Ishikawa (cell line): ENCODE results near the gene SLC7A4.

Experiments used
- CEBPB ChIP-seq: IDR thresholded peaks from 2 replicates; pipeline ENCODE4 v1.6.1; 2012
- CREB1 ChIP-seq: IDR thresholded peaks from 2 replicates; pipeline ENCODE4 v1.6.1; 2012; ENCODE audit warnings: low read depth
- EGR1 ChIP-seq: IDR thresholded peaks from 2 replicates; pipeline ENCODE4 v1.6.1; 2012
- EP300 ChIP-seq: IDR thresholded peaks from 2 replicates; pipeline ENCODE4 v1.6.1; 2012; ENCODE audit warnings: borderline replicate concordance
- FOXM1 ChIP-seq: IDR thresholded peaks from 2 replicates; pipeline ENCODE4 v1.6.1; 2012; ENCODE audit warnings: low read depth, borderline replicate concordance
- NFIC ChIP-seq: IDR thresholded peaks from 2 replicates; pipeline ENCODE4 v1.6.1; 2012
- RAD21 ChIP-seq: IDR thresholded peaks from 2 replicates; pipeline ENCODE4 v1.6.1; 2012; ENCODE audit warnings: low read depth
- TAF1 ChIP-seq: IDR thresholded peaks from 2 replicates; pipeline ENCODE4 v1.6.1; 2012; ENCODE audit warnings: low read depth, mild to moderate bottlenecking
- TCF12 ChIP-seq: IDR thresholded peaks from 2 replicates; pipeline ENCODE4 v1.6.1; 2012; ENCODE audit warnings: low read depth
- TEAD4 ChIP-seq: IDR thresholded peaks from 2 replicates; pipeline ENCODE4 v1.6.1; 2012
- YY1 ChIP-seq: IDR thresholded peaks from 2 replicates; pipeline ENCODE4 v1.6.1; 2012; ENCODE audit warnings: low read depth
- ZBTB7A ChIP-seq: IDR thresholded peaks from 2 replicates; pipeline ENCODE4 v1.6.1; 2012; ENCODE audit warnings: low read depth
- TF ChIP-seq, protein P1 (sequence below): IDR thresholded peaks from 2 replicates; pipeline ENCODE4 v1.6.1; 2012
- TF ChIP-seq, protein P2 (sequence below): IDR thresholded peaks from 2 replicates; pipeline ENCODE4 v1.6.1; 2012
- TF ChIP-seq, protein P3 (sequence below): IDR thresholded peaks from 2 replicates; pipeline ENCODE4 v1.6.1; 2012; ENCODE audit warnings: low read depth, mild to moderate bottlenecking

SLC7A4 gene

DNA sequence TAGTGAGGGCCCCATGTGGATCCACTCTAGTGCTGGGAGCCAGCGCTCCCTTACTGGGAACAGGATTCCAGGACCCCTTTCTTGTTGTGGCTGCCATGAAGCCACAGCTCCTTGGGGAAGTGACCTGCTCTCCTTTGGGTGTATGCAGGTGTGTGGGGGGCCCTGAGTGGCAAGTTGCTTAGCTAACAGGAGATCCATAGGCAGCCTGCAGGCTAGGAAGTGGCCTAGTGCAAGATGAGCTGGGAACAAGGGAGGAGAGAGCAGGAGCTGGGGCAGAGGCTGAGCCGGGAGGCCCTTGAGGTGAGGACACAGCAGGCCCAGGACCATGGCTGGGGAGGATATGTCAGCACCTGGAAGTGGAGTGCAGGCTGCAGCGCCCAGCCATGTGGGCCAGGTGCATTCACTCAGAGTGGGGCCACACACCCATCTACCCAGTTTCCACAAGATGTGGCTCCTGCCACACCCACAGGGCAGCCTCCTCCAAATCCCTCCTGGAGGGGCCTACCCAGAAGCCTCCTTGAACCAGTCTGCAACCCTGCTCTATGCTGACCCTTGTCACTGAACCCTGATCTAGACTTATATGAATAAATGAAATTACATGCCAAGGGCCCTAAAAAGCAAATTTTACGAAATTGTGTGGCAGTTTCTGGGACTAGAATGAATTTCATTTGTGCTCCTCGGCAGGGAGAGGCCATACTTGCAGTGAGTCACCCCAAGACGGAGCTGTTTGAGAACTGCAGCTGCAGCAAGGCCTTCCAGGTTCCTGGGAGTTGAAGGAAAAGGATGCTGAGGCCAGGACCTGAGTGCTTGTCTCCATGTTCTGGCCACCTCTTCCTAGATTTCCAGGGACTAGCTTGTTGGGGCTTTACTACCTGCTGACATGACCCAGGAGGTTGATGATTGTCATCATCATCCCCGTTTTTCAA lies 33.7 kb downstream of the SLC7A4 start:
- TF ChIP-seq, protein P1, sequence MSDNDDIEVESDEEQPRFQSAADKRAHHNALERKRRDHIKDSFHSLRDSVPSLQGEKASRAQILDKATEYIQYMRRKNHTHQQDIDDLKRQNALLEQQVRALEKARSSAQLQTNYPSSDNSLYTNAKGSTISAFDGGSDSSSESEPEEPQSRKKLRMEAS, result no peak
- TF ChIP-seq EP300, result no peak
- TF ChIP-seq TAF1, result no peak
- no peak for TF ChIP-seq CEBPB
- TF ChIP-seq, protein P2, sequence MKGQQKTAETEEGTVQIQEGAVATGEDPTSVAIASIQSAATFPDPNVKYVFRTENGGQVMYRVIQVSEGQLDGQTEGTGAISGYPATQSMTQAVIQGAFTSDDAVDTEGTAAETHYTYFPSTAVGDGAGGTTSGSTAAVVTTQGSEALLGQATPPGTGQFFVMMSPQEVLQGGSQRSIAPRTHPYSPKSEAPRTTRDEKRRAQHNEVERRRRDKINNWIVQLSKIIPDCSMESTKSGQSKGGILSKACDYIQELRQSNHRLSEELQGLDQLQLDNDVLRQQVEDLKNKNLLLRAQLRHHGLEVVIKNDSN, result no peak
- no peak for TF ChIP-seq YY1
- TF ChIP-seq RAD21, result no peak
- TF ChIP-seq EGR1, result no peak
- no peak for TF ChIP-seq FOXM1
- TF ChIP-seq TEAD4, result no peak
- TF ChIP-seq, protein P3, sequence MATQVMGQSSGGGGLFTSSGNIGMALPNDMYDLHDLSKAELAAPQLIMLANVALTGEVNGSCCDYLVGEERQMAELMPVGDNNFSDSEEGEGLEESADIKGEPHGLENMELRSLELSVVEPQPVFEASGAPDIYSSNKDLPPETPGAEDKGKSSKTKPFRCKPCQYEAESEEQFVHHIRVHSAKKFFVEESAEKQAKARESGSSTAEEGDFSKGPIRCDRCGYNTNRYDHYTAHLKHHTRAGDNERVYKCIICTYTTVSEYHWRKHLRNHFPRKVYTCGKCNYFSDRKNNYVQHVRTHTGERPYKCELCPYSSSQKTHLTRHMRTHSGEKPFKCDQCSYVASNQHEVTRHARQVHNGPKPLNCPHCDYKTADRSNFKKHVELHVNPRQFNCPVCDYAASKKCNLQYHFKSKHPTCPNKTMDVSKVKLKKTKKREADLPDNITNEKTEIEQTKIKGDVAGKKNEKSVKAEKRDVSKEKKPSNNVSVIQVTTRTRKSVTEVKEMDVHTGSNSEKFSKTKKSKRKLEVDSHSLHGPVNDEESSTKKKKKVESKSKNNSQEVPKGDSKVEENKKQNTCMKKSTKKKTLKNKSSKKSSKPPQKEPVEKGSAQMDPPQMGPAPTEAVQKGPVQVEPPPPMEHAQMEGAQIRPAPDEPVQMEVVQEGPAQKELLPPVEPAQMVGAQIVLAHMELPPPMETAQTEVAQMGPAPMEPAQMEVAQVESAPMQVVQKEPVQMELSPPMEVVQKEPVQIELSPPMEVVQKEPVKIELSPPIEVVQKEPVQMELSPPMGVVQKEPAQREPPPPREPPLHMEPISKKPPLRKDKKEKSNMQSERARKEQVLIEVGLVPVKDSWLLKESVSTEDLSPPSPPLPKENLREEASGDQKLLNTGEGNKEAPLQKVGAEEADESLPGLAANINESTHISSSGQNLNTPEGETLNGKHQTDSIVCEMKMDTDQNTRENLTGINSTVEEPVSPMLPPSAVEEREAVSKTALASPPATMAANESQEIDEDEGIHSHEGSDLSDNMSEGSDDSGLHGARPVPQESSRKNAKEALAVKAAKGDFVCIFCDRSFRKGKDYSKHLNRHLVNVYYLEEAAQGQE, result no peak
- TF ChIP-seq CREB1, result no peak
- no peak for TF ChIP-seq TCF12
- TF ChIP-seq NFIC, result no peak
- no peak for TF ChIP-seq ZBTB7A

DNA sequence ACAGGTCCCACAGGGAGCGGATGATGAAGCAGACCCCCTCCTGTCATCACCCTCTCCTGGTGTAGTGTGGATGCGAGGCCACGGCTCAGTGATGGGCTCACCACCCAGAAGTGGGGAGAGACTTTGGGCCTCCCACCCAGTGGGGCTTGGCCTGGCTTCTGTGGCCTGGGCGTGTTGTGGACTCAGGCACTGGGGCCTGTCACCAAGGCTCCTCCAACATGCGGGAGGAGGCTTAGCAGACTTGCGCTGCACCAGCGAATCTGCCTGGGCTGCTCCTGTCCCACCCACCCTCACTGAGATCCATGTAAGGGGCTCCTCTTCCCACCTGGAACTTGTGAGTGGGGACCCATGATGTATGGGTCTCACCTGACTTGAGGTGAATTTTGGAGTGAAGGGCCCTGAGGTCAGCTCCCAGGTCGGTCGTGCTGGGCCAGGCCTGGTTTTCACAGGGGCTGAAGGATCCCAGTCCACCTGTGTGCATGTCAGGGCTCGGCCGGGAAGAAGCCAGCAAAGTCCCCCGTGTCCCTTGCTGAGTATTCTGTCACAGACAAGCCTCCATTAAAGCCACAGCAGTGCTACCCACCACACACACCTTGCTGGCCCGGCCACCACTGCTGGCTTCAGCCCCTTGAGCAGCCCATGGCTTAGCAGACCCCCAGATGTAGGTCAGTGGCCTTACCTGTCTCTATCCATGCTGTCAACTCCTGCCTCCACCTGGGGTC lies 34.7 kb downstream of the SLC7A4 start:
- TF ChIP-seq NFIC (no peak), CREB1 (no peak), ZBTB7A (no peak), TEAD4 (no peak), YY1 (no peak)

DNA sequence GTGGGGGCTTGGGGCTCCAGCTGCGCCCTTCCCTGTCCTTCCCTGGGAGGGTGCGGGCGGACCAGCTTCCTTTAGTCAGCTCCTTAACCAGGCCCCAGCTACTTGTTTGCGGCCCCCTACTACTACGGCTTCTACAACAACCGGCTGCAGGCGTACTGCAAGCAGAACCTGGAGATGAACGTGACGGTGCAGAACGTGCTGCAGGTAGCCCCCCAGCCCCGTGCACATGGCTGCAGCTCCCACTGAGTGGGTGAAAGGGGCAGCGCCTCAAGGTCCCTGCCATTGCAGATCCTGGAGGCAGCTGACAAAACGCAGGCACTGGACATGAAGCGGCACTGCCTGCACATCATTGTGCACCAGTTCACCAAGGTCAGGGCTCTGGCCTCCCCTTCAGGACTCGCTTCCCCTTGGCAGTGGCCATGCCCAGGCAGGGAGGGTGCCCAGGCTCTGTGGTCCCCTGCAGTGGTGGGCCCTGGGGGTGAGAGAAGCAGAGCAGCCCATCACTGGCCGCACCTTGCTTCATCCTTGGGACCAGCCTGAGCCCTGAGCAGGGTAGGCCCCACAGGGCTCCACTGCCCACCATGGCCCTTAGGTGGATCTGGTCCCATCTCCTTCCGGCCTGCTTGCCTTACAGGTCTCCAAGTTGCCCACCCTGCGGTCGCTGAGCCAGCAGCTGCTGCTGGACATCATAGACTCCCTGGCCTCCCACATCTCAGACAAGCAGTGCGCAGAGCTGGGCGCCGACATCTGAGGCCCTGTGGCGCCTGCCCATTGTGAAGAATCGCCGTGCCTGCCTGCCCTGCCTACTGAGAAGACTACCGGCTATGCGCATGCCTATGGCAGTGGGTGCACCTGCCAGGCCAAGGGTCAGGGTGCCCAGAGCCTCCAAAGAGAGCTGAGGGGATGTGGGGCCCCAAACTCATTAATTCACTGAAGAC lies 35.5 kb downstream of the SLC7A4 start:
- TF ChIP-seq ZBTB7A, result no peak
- no peak for TF ChIP-seq TEAD4
- TF ChIP-seq, protein P3, result no peak
- no peak for TF ChIP-seq TCF12
- TF ChIP-seq, protein P2, result no peak
- TF ChIP-seq RAD21, result no peak
- no peak for TF ChIP-seq EGR1
- TF ChIP-seq NFIC, result no peak
- no peak for TF ChIP-seq TAF1
- no peak for TF ChIP-seq CEBPB

DNA sequence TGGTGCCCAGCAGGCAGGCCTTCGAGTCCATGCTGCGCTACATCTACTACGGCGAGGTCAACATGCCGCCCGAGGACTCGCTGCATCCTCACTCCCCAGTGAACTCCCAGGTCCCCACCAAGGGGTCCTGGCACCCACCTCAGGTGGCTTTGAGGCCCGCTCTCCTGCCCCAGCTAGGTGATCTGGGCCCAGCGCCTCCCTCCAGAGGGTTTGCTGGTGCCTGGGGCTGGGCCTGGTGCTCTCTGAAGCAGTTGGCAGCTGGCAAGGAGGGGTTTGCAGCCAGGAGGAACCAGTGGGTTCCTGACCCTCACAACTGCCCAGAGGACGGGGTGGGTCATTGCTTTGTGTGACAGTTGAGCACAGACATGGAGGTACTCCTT lies 36.3 kb downstream of the SLC7A4 start:
- TF ChIP-seq CEBPB, result no peak

DNA sequence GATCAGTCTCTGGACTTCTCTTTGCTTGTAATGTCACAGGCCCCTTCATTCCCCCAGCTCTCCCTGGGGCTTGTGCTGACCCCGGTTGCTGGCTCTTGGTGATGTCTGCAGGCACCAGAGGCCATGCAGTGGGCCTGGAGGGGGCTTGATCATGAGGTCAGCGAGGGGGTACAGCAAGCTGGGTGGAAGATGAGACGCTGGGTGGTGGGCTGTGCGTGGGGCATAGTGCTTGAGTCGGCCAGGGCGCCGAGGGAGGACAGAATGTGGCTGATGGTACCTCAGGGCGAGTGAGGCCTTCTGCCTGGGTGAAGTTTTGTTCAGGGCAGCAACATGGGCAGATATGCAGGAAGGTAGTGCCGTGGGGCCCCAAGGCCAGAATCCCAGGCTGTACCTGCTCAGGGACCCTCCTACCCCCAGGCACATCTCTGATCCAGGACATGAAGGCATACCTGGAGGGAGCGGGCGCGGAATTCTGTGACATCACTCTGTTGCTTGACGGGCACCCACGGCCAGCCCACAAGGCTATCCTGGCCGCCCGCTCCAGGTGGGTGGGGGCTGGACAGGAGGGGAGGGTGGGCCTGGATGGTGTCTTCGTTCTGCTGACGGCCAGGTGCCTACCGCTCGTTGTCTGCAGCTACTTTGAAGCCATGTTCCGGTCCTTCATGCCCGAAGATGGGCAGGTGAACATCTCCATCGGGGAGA lies 36.9 kb downstream of the SLC7A4 start:
- TF ChIP-seq RAD21 (no peak), CREB1 (no peak), YY1 (no peak), EGR1 (no peak), TEAD4 (no peak), FOXM1 (no peak), TAF1 (no peak), NFIC (no peak), CEBPB (no peak), ZBTB7A (no peak)
- TF ChIP-seq, protein P1, result no peak
- TF ChIP-seq, protein P2, result no peak
